NK-92 (cell line): ENCODE results near the gene THAP12.
A peak's percentile ranks its signal among the peaks of the same experiment; 100 is the strongest.
"Not testable (repeated sequence)": the region's sequence is repeated elsewhere in the genome, so short reads cannot be mapped to it uniquely, and the experiment has no call there.

Source experiments
- DNase-seq: peaks from one replicate; lab custom pipeline; 2025; ENCODE audit not compliant: unreplicated experiment; lab: John Stamatoyannopoulos, UW

The THAP12 gene, protein sequence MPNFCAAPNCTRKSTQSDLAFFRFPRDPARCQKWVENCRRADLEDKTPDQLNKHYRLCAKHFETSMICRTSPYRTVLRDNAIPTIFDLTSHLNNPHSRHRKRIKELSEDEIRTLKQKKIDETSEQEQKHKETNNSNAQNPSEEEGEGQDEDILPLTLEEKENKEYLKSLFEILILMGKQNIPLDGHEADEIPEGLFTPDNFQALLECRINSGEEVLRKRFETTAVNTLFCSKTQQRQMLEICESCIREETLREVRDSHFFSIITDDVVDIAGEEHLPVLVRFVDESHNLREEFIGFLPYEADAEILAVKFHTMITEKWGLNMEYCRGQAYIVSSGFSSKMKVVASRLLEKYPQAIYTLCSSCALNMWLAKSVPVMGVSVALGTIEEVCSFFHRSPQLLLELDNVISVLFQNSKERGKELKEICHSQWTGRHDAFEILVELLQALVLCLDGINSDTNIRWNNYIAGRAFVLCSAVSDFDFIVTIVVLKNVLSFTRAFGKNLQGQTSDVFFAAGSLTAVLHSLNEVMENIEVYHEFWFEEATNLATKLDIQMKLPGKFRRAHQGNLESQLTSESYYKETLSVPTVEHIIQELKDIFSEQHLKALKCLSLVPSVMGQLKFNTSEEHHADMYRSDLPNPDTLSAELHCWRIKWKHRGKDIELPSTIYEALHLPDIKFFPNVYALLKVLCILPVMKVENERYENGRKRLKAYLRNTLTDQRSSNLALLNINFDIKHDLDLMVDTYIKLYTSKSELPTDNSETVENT

DNA sequence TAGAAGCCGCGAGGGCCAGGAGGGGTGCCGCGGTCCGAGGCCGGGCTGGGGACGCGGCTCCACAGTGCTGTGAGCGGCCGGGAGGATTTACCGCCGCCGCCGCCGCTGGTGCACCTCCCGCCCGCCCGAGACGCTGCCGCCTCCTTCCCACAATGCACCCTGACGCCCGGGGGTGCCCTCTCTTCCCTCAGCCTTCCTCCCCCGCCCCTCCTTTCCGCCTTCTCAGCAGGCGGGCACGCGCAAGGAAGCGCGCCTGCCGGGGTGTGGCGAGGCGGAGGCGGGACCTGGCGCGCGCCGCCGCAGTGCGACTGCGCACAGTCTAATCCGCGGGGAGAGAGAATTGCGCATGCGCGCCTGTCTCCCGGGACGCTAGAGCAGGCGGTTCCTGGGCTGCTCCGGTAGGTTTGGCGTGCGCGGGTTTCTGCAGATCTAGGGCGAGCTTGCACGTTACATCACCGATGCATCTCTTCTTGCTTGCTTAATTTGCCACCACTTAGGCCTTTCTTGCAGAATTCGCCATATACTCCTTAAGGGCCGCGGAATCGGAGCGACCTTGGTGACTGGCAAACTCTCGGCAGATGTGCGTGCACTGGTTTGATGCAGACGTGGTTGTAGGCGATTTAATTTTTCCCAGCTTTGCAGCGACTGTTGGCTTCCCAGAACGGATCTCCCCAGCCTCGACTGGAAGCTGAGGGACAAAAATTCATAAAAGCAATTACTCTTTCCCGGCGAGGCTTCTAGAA lies at the start of gene THAP12, which contains the start of gene GVQW3:
THAP12 (minus strand) TSS at position 156 of the 743 bp plus-strand sequence. CDS start 296 bp downstream, outside the sequence.
GVQW3 (plus strand) TSS at position 347 of the 743 bp plus-strand sequence. CDS start 506 bp downstream, outside the sequence.
- DNase-seq: peak; percentile 87

DNA sequence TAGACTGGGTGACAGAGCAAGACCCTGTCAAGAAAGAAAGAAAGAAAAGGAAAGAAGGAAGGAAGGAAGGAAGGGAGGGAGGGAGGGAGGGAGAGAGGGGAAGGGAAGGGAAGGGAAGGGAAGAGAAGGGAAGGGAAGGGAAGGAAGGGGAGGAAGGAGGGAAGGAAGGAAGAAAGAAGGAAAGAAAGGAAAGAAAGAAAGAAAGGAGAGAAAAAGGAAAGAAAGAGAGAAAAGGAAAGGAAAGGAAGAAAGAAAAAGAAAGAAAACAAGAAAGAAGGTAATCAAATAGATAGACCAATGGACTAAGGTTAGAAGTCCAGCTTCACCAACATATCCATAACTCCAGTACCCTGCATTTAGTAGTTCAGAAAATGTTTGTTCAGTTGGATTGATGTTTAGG lies 45.7 kb upstream of the THAP12 start:
- no peak for DNase-seq

DNA sequence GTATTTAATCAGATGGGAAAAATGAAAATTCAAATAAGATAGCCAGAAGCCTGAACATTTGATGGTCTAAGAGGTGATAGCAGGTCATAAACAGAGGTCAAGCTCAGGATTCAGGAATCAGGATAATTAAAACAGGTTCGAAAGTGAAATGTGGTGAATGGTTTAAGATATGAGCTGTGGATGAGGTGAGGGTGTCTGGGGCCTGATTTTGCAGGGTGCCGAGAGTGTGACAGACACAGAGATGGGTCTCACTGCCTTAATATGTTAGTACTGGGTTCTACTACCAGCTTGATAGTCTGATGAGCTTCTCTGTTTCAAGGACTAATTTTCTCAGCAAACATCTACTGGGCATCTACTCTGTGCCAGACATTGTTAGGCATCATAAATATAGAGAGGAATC lies 44.0 kb upstream of the THAP12 start:
- DNase-seq: no peak

DNA sequence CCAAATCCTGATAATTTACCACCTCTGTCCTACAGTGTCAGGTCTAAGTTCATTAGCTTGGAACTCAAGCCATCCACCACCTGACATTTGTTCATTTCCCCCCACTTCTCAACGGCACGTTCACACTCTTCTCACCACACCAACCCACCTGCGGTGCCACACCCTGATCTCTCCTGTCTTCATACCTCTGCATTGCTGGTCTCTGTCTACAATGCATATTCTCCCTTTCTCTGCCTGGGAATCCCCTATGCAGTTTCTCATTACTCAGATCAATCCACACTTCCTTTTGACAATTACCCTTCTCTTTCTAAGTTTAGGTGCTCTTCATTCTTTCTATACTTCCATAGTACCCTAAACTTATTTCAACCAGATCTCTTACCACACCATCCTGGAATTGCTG lies 43.4 kb upstream of the THAP12 start:
- DNase-seq: no peak

DNA sequence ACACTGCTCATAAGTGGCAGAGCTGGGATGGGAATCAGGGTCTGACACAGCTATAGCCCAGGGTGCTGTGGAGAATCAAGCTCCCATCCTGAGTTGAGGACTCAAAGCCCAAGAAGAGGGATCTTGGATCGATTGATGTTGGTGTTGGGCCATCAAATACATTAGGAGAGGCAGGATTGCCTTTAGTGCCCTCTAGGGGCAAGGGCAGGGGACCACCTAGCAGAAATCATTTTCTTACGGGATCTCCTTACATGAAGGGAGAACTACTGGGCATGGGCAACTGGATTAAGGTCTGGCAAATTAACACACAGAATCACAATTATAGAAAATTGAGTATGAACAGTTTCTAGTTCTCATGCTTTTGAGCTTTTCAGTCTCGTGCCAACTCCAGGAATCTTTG lies 39.0 kb upstream of the THAP12 start:
- no peak for DNase-seq

DNA sequence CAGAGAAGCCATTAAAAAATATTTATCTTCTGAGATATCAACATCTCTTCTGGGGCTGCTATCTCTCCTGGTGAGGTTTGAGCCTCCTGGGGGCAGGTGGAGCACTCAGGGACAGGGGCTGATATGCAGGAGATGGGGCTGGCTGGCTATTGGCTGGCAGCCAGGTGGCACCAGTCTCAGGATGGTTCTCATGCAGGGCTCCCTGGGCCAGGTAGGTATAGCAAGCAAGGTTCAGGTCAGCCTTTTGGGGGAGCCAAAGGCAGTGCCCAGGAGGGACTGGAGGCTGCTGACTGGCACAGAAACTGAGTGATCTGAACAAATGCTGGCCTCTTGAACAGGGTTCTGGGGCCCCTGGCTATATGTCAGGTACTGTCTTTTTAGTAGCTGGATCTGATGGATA lies 34.1 kb upstream of the THAP12 start:
- no peak for DNase-seq

DNA sequence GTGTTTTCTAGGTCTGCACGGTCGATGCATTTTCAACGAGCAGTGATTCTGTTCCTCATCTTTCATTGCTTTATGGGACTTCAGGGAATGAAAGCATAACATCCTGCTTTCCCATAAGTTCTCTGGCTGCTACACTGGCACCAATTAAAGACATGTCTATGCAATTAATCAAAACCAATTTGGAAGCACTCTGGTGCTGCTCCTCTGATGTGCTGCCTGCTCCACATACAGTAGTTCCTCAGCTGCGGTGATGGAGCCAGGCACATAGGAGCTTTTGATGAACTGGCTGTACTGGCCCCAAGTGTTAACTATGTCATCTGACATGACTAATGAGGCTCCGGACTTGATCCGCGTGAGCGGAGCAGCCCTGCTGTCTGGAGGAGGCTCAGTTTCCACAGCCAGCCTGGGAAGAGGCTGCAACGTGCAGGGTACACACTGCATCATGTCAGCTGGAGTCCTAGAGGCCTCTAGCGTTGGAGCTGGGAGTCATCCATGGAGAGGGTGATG lies 30.0 kb upstream of the THAP12 start:
- DNase-seq: no peak

DNA sequence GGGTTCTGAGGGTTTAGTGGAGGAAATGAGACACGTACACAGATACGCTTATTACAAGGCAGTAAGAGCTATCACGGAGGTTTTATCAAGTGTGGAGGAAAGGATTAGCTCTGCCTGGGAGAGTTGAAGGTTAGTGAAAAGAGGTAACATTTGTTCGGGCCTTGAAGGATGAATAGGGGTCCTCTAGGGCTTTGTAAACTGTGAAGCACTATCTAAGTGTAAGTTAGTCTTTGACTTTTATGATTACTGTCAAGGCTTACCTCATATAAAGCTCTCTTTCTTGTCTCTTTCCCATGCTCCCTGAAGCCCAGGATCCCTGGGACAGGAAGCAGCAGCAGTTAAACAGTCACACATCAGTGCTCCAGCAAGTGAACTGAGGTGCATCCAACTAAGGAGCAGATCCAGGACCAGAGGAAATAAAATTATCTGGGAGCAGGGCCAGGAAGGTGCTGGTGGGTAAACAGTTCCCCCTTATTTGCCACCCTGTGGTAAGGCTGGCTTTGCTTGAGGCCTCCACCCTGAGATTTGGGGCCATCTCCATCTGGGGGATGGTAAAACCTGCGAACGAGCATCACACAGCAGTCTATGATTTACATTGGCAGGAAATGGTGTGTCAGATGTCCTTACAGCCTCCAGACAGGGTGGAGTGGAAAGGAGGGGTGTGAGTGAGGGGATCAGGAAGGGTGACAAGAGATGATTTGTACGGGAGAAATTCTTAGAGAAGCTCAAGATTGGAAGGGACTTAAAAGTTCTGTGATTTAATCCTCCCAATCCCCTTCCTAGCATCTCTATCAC lies 27.4 kb upstream of the THAP12 start:
- no peak for DNase-seq

DNA sequence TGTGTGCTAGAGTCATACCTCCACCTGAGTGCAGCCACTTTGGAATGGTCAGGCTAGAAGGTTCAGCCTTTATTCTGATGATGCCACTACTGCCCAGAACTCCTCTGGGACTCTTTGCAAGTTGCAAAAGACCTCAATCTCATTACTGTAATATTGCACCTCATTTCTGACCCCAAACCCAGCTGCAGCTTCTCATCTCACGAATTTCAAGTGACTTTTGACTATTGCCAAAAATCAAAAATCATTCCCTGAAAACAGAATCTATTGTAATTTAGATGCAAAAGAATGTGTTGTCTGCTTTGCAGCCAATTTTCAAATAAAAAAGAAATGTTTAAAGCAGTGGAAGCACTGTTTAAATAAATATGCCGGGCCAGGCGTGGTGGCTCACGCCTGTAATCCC lies 25.4 kb upstream of the THAP12 start:
- no peak for DNase-seq

DNA sequence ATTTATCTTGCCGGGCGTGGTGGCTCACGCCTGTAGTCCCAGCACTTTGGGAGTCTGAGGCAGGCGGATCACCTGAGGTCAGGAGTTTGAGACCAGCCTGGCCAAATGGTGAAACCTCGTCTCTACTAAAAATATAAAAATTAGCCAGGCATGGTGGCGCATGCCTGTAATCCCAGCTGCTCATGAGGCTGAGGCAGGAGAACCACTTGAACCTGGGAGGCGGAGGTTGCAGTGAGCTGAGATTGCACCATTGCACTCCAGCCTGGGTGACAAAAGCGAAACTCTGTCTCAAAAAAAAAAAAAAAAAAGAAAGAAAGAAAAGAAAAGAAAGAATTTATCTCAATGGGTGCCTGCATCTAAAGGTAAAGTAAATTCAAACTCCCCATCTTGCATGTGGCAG lies 20.6 kb upstream of the THAP12 start:
- DNase-seq: not testable (repeated sequence)

DNA sequence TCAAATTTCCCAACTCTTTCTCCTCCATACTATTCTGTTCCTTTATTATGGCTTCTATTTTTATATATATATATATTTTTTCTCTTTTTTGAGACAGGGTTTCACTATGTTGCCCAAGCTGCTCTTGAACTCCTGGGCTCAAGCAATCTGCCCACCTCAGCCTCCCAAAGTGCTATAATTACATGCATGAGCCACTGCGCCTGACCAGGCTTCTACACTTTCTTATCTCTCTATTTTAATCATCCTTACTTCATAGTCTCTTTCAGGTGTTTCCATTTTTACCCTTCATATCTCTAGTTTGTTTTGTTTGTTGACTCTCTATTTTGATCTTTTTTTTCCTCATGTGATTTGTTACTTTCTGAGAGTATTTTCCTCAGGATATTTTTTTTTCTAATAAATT lies 20.0 kb upstream of the THAP12 start:
- DNase-seq: no peak

DNA sequence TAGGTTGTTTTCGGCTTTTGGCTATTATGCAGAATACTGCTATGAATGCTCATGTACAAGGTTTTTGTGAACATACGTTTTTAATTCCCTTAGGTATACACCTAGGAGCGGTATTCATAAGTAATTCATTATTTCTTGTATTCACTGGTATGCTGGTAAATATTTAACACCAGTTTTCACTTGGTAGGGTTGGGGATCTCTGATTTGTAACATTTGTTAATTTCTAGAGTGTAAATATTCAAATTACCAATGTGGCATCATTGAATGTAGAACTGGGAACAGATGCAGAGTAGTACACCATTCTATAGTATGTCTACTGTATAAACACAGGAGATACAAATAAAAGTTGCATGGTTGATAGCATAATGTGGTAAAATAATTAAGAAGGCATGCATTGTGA lies 16.5 kb upstream of the THAP12 start:
- DNase-seq: no peak

DNA sequence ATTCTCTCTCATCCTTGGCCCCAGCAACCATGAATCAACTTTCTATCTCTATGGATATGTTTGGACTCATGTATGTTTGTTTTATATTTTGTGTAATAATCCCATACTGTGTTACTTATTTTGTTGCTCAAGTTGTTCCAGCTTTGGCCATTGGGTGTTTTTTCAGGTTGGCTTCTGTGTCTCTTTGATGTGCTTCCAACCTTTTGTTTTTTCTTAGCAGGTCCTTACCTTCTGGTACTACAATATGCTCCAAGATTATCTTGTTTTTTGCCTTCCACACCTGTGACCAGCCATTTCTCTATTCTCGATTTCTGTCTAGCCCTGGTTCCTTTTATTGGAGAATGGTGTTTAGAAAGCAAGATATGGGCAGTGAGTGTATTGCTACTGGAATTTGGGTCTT lies 14.4 kb upstream of the THAP12 start:
- no peak for DNase-seq

DNA sequence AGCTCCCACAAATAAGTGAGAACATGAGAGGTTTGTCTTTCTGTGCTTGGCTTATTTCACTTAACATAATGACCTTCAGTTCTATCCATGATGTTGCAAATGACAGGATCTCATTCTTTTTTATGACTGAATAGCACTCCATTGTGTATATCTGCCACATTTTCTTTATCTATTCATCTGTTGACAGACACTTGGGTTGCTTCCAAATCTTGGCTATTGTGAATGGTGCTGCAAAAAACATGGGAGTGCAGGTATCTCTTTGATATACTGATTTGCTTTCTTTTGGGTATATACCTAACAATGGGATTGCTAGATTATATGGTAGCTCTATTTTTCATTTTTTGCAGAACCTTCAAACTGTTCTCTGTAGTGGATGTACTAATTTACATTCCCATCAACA lies 13.5 kb upstream of the THAP12 start:
- DNase-seq: no peak

DNA sequence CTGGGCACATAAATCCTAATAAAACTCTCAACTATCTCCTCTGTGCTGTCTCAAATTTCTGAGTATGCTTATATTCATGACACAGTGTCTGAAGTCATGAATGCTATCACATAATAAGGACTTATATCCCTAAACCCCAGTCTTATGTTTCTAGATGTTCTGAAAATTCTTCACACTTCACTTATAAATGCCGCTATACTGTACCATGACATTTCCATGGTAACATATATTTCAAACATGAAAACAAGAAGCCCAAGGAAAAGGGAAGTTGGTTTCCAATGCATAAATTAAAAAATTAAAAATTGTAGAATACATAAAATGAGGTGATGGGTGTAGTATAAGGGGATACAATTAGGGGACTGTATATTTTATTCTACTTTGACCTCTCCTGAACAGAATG lies 11.9 kb upstream of the THAP12 start:
- DNase-seq: no peak

DNA sequence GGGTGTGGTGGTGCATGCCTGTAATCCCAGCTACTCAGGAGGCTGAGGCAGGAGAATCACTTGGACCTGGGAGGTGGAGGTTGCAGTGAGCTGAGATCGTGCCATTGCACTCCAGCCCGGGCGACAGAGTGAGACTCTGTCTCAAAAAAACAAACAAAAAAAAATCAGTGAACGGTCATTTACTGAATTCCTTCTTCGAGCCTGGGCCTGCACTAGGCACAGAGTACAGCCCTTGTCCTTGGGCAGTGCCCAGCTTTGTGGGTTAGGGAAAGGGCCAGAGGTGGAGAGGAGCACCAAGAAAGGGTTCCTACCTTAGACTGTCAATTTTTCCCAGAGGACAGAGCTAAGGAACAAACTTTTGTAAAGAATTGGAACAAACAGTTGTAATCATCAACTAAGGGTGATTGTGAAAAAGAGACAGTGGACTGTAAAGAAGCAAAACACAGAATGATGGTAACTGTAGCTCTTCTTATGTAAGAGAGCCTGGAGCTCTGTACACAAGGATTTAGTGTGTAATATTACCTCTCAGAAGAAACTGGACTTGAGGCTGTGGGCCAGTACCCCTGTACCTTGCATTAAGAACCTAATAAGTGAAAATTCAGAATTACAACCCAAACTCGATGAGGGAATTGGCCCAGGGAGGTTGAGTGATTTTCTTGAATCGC lies 11.0 kb upstream of the THAP12 start:
- DNase-seq: no peak

DNA sequence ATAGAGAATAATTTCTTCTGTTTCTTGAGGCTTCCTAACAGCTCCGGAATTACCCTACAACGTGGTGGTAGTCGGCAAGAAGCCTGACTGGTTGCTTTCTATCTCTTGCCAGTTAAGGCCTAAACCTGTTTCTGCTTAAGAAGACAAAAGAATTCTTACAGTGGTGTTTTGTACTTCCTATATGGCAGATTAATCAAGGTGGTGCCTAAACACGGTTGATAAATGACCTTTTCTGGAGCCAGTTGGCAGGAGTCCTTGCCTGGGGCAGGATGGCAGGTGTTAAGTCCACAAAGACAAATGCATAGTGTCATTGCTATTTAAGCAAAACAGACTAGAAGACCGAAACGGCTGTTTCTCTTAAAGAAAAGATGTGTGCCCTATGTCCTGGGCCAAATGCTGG lies 10.1 kb upstream of the THAP12 start:
- no peak for DNase-seq

DNA sequence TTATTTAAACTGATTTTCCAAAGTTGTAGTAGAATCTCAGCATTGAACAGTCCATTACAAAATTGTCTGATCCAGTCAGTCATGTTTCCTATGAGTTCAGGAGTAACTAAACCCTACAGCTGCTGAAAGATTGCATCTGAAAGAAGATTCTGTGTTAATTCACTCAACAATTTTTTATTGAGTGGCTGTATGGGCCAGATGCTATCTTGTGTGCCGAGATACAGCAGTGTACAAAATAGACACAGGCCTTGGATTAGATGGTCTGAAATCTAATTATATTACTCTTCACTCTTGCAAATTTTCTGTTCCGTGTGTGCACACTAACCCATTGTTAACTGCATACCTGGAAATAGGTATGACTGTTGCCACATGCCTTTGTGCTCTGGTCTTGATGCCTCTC lies 7.5 kb upstream of the THAP12 start:
- no peak for DNase-seq

DNA sequence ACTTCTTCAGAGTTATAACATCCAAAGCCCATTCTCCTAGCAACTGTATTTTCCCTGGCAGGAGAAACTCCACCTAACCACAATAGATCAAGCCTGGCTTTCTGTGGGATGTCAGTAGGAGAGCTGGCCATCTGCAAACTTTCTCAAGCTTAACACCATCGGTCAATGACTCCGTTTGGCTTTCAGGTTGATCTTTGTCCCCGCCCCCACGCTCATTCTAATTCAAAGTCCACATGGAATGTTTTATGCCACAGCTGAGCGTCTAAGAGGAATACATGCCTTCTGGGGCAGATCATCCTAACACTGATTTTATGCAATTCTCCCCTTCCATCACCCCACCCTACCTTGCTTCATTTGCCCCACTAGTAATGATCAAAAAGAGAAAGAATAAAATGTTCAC lies 5.0 kb upstream of the THAP12 start:
- no peak for DNase-seq

DNA sequence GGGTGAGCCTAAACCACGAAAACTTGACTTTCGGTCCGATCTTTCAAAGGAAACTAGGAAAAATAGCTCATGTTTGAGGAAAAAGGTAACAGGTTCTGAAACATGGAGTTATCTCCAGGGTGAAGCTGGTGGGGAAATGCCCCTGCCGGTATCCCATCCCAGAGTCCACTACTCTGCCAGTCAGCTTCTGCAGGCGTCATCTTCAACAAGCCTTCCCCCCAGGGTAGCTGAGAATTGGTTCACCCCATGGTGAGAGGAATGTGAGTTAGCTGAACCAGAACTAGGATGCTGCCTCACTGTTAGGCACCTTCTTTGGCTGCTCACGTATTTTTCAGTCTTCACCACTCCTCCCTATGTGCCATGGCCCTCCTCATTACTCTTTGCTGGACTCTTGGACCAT lies 1.3 kb upstream of the THAP12 start:
- DNase-seq: no peak
